ENCODE data around the gene EID2. TPM values are rescaled to one million over a fixed set of nuclear protein-coding genes. Genes with fewer than 3 reads are reported as not detected.

Gene EID2
- total and polyA plus RNA-seq, 2 of the 8 experiments (the other 6 are each of a cell fraction or from before 2014, with no cell fraction given), result 7.8 to 29.6 TPM

GRCh38 chr19:39498798-39499642 lies 40.9 kb downstream of the EID2 start, which contains the start of gene DLL3 (continued):
- TF ChIP-seq ATF2 (IDR thresholded peaks at IDR 0.05; ENCODE audit: low read length) (no peak), NANOG (IDR thresholded peaks at IDR 0.05; ENCODE audit: insufficient read depth, low read depth, low read length, poor library complexity, severe bottlenecking) (no peak), CBX5 (IDR thresholded peaks at IDR 0.05; ENCODE audit: low read depth, low read length) (no peak), HDAC6 (IDR thresholded peaks at IDR 0.05; ENCODE audit: low read depth, low read length) (no peak), CTBP2 (IDR thresholded peaks at IDR 0.05; ENCODE audit: borderline replicate concordance, insufficient read depth, insufficient read length, low read length) (no peak), CREB1 (IDR thresholded peaks at IDR 0.05) (no peak), MAX (IDR thresholded peaks at IDR 0.05) (no peak; the same call in 1 of the 2 replicates), JUND (IDR thresholded peaks at IDR 0.05; ENCODE audit: low read length) (no peak)
